ENCODE data around the gene CMPK2. TPM values are rescaled to one million over a fixed set of nuclear protein-coding genes. Genes with fewer than 3 reads are reported as not detected.

CMPK2 gene
- total and polyA plus RNA-seq, 9 of the 15 experiments (the other 6 are each of a cell fraction or from before 2014, with no cell fraction given) = 2.6 to 10.5 (median 5.0) TPM

DNA sequence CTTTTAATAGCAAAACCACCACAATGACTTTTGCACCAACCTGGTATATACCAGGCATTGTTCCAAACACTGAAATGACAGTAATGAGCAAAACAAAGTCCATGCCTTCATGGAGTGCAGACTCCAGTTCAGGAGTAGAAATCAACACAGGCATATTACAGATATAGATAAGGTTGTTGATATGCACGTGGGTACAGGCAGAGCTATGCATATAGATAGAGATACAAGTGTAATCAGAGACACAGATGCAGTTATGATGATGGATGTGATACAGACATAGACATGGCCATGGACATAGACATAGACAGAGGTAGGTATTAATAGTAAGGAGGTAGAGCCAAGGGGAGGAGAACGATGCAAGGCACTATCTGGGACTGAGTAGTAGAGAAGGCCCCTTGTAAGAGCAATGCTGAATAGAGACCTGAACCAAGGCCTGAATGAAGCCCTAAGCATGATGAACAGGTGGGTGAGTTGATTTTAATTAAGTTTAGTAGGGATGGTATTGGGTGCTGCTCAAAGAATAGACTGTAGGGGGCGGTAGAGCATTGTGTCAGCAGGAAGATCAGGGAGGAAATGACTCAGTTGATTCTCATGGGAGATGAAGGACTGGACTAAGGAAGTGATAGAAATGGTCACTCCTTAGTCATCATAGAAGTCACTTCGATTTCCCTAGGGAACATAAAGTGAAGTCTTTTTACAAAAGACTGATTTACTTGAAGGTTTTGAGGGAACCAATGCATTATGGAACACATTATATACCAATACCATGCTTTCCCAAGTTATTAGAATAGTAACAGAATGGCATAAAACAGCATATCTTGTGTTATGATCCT lies 39.4 kb downstream of the CMPK2 start:
- no peaks in the 10 kb centered on the region for H3K9me1 ChIP-seq (ENCODE audit: control insufficient read depth, insufficient read depth, low read length)
- H3K79me2 ChIP-seq (ENCODE audit: control insufficient read depth, insufficient read depth, low read length) = no peaks in the 10 kb centered on the region
- H3K4me2 ChIP-seq (ENCODE audit: insufficient read depth, low read length) = no peak overlapping the region
- in situ Hi-C loops (cut with MboI) (loop anchor here (25.0 kb wide), 1 partner anchor 186 kb away; no protein-coding TSS in a partner anchor), intact Hi-C loops (cut with micrococcal nuclease) (loop anchor here (1.0 kb wide), 6 partner anchors 21 to 258 kb away; no protein-coding TSS in a partner anchor)
- ChIA-PET CTCF (ENCODE audit: low intra/inter-chr PET ratio) (interaction anchor here (0.6 to 1.8 kb wide), 8 partner anchors 39 to 261 kb away, joined by 3 to 8 read pairs (median 3); partner anchors contain the start of gene CMPK2), POLR2A (no interaction called here)
- 3% methylated on average over 4 of the region's 4 CpGs for WGBS (ENCODE audit: insufficient coverage, low coverage, missing lambda C conversion rate)
- peaks cover 4 to 11% of the 10 kb centered on the region in 2 experiments; a peak in 4 of 5 replicates for H3K27me3 ChIP-seq (ENCODE audit: control insufficient read depth in 2 of 2, insufficient read depth in 2 of 2, low read length in 2 of 2)
- DNase-seq (ENCODE audit: extremely low read depth in 1 of 4, low spot score in 3 of 4) = peak; percentile 72 to 88 (median 80)
- ATAC-seq = peak; percentile 98
- peak overlapping the region; percentile 66 for H3K27ac ChIP-seq (ENCODE audit: extremely low read depth, low read depth, low read length)
- BruUV-seq (replicated peaks) = no TSS peak
- H3K9me3 ChIP-seq (replicated peaks; ENCODE audit: control insufficient read depth, insufficient read depth, low read depth, low read length) = no peaks in the 10 kb centered on the region; the same call in 1 of the 2 replicates
- no peaks in the 10 kb centered on the region for H4K20me1 ChIP-seq (replicated peaks; ENCODE audit: control insufficient read depth, insufficient read depth, low read length)
- no peak overlapping the region for H3K9ac ChIP-seq (ENCODE audit: insufficient read depth in 1 of 2, low read depth in 2 of 2, low read length in 2 of 2)
- FAIRE-seq = peak; percentile 97
- no peaks in the 10 kb centered on the region for H3K36me3 ChIP-seq (ENCODE audit: control insufficient read depth, insufficient read depth, low read length)
- peaks cover 0 to 3% of the 10 kb centered on the region in 2 experiments; a peak in 1 of 5 replicates for H3K4me1 ChIP-seq (replicated peaks in 1 of 2; ENCODE audit: control insufficient read depth in 2 of 2, insufficient read depth in 2 of 2, low read length in 2 of 2)
- H2AFZ ChIP-seq (ENCODE audit: low read depth, low read length) = peak overlapping the region; percentile 73
- H3K4me3 ChIP-seq = no peak overlapping the region
- TF ChIP-seq CHD4 (IDR thresholded peaks at IDR 0.05; ENCODE audit: insufficient read depth, insufficient replicate concordance, low read depth, low read length, poor library complexity, severe bottlenecking) (no peak), DPF2 (IDR thresholded peaks at IDR 0.05) (peak; percentile 84), MEF2A (IDR thresholded peaks at IDR 0.05; ENCODE audit: control insufficient read depth, low read depth, low read length) (no peak), IRF2 (CRISPR knock-in tag; IDR thresholded peaks at IDR 0.05) (no peak), MEF2D (tag; conservative IDR thresholded peaks at IDR 0.05; ENCODE audit: low read depth) (no peak), TAL1 (IDR thresholded peaks at IDR 0.05) (no peak), PHB (CRISPR knock-in tag; IDR thresholded peaks at IDR 0.05) (no peak), CC2D1A (IDR thresholded peaks at IDR 0.05) (peak; percentile 93)
- TF ChIP-seq, protein P1, sequence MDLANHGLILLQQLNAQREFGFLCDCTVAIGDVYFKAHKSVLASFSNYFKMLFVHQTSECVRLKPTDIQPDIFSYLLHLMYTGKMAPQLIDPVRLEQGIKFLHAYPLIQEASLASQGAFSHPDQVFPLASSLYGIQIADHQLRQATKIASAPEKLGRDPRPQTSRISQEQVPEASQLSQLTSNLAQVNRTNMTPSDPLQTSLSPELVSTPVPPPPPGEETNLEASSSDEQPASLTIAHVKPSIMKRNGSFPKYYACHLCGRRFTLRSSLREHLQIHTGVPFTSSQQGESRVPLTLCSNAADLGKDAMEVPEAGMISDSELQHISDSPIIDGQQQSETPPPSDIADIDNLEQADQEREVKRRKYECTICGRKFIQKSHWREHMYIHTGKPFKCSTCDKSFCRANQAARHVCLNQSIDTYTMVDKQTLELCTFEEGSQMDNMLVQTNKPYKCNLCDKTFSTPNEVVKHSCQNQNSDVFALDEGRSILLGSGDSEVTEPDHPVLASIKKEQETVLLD (IDR thresholded peaks at IDR 0.05) = no peak
- TF ChIP-seq, protein P2, sequence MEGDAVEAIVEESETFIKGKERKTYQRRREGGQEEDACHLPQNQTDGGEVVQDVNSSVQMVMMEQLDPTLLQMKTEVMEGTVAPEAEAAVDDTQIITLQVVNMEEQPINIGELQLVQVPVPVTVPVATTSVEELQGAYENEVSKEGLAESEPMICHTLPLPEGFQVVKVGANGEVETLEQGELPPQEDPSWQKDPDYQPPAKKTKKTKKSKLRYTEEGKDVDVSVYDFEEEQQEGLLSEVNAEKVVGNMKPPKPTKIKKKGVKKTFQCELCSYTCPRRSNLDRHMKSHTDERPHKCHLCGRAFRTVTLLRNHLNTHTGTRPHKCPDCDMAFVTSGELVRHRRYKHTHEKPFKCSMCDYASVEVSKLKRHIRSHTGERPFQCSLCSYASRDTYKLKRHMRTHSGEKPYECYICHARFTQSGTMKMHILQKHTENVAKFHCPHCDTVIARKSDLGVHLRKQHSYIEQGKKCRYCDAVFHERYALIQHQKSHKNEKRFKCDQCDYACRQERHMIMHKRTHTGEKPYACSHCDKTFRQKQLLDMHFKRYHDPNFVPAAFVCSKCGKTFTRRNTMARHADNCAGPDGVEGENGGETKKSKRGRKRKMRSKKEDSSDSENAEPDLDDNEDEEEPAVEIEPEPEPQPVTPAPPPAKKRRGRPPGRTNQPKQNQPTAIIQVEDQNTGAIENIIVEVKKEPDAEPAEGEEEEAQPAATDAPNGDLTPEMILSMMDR (IDR thresholded peaks at IDR 0.05 in 2 of 3, conservative IDR thresholded peaks at IDR 0.05 in 1 of 3; ENCODE audit: insufficient read depth in 2 of 3, low read depth in 1 of 3, low read length in 3 of 3) = peak; percentile 75 to 96 (median 89)
- TF ChIP-seq, protein P3, sequence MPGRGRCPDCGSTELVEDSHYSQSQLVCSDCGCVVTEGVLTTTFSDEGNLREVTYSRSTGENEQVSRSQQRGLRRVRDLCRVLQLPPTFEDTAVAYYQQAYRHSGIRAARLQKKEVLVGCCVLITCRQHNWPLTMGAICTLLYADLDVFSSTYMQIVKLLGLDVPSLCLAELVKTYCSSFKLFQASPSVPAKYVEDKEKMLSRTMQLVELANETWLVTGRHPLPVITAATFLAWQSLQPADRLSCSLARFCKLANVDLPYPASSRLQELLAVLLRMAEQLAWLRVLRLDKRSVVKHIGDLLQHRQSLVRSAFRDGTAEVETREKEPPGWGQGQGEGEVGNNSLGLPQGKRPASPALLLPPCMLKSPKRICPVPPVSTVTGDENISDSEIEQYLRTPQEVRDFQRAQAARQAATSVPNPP (IDR thresholded peaks at IDR 0.05; ENCODE audit: borderline replicate concordance, insufficient read depth, insufficient read length) = no peak
- TF ChIP-seq, protein P4, sequence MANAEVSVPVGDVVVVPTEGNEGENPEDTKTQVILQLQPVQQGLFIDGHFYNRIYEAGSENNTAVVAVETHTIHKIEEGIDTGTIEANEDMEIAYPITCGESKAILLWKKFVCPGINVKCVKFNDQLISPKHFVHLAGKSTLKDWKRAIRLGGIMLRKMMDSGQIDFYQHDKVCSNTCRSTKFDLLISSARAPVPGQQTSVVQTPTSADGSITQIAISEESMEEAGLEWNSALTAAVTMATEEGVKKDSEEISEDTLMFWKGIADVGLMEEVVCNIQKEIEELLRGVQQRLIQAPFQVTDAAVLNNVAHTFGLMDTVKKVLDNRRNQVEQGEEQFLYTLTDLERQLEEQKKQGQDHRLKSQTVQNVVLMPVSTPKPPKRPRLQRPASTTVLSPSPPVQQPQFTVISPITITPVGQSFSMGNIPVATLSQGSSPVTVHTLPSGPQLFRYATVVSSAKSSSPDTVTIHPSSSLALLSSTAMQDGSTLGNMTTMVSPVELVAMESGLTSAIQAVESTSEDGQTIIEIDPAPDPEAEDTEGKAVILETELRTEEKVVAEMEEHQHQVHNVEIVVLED (CRISPR knock-in tag; IDR thresholded peaks at IDR 0.05) = no peak
- TF ChIP-seq, protein P5, sequence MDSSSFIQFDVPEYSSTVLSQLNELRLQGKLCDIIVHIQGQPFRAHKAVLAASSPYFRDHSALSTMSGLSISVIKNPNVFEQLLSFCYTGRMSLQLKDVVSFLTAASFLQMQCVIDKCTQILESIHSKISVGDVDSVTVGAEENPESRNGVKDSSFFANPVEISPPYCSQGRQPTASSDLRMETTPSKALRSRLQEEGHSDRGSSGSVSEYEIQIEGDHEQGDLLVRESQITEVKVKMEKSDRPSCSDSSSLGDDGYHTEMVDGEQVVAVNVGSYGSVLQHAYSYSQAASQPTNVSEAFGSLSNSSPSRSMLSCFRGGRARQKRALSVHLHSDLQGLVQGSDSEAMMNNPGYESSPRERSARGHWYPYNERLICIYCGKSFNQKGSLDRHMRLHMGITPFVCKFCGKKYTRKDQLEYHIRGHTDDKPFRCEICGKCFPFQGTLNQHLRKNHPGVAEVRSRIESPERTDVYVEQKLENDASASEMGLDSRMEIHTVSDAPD (CRISPR knock-in tag; IDR thresholded peaks at IDR 0.05) = no peak

All from K562 (cell line).